Stimulated activated CD8-positive, alpha-beta memory T cell treated with anti-CD3 and anti-CD28 coated beads, Interleukin-4, amount 100 ng/mL, for 24 hours (primary cell): ENCODE measurements around the gene PIK3R3.

Experiments
- DNase-seq: peaks from one replicate; pipeline ENCODE4 v3.0.0-alpha.2; 2020; ENCODE audit warnings: low read depth

PIK3R3 gene

GRCh38 chr1:46132529-46133180, at the start of gene PIK3R3:
TSS of gene PIK3R3 (minus strand) at chr1:46132629. CDS start at chr1:46131952, 677 bp downstream.
- peak; percentile 85 for DNase-seq

GRCh38 chr1:46181343-46182260, 49.2 kb upstream of the PIK3R3 start:
- no peak for DNase-seq

- DNase-seq = no peak
Measured at GRCh38 chr1:46180082-46180616, 47.7 kb upstream of the PIK3R3 start.

GRCh38 chr1:46179138-46180081, 47.0 kb upstream of the PIK3R3 start:
- DNase-seq = peak; percentile 31

- DNase-seq = no peak
Measured at GRCh38 chr1:46176211-46176865, 43.9 kb upstream of the PIK3R3 start, which contains the start of gene P3R3URF. TSS of gene P3R3URF (minus strand) at chr1:46176488. CDS start at chr1:46176471, 17 bp downstream.

- no peak for DNase-seq
Measured at GRCh38 chr1:46175243-46175642, 42.8 kb upstream of the PIK3R3 start.

- DNase-seq = no peak
Measured at GRCh38 chr1:46174448-46175231, 42.2 kb upstream of the PIK3R3 start, which contains the start of gene TSPAN1. TSS of gene TSPAN1 (plus strand) at chr1:46175087. CDS start at chr1:46181108, 6,021 bp downstream.

GRCh38 chr1:46173361-46173856, 41.0 kb upstream of the PIK3R3 start:
- no peak for DNase-seq

GRCh38 chr1:46172321-46172720, 39.9 kb upstream of the PIK3R3 start:
- DNase-seq = no peak

GRCh38 chr1:46171871-46172270, 39.4 kb upstream of the PIK3R3 start:
- no peak for DNase-seq

GRCh38 chr1:46171351-46171750, 38.9 kb upstream of the PIK3R3 start:
- DNase-seq = no peak

GRCh38 chr1:46169811-46170454, 37.5 kb upstream of the PIK3R3 start:
- no peak for DNase-seq

- no peak for DNase-seq
Measured at GRCh38 chr1:46168477-46168876, 36.0 kb upstream of the PIK3R3 start.

- peak; percentile 16 for DNase-seq
Measured at GRCh38 chr1:46166521-46167462, 34.4 kb upstream of the PIK3R3 start.

GRCh38 chr1:46160212-46160611, 27.8 kb upstream of the PIK3R3 start:
- no peak for DNase-seq

GRCh38 chr1:46159516-46159915, 27.1 kb upstream of the PIK3R3 start:
- no peak for DNase-seq

GRCh38 chr1:46158312-46159281, 26.2 kb upstream of the PIK3R3 start:
- DNase-seq = no peak
